ENCODE results near the gene ZNF84. TPM values are rescaled to one million over a fixed set of nuclear protein-coding genes. Genes with fewer than 3 reads are reported as not detected.

ZNF84 gene
- polyA plus RNA-seq, 1 donor, result 28.3 TPM

Other genes with a start within 250 kb of the ZNF84 start
- 48.8 TPM for gene GOLGA3, start 208.6 kb upstream of the ZNF84 start, polyA plus RNA-seq (ENCODE audit: insufficient read length)
- gene CHFR, start 149.9 kb upstream of the ZNF84 start, polyA plus RNA-seq (ENCODE audit: insufficient read length), result 20.0 TPM
- gene ZNF605, start 81.2 kb upstream of the ZNF84 start, polyA plus RNA-seq (ENCODE audit: insufficient read length), result 13.5 TPM
- 7.9 TPM for gene ZNF26, start 51.1 kb upstream of the ZNF84 start, polyA plus RNA-seq (ENCODE audit: insufficient read length)
- gene ZNF140, start 43.4 kb downstream of the ZNF84 start, polyA plus RNA-seq (ENCODE audit: insufficient read length), result 14.9 TPM
- 2.4 TPM for gene ZNF891, start 92.8 kb downstream of the ZNF84 start, polyA plus RNA-seq (ENCODE audit: insufficient read length)
- gene ZNF10, start 93.1 kb downstream of the ZNF84 start, polyA plus RNA-seq (ENCODE audit: insufficient read length), result 6.2 TPM
- 10.2 TPM for gene ZNF268, start 144.0 kb downstream of the ZNF84 start, polyA plus RNA-seq (ENCODE audit: insufficient read length)
- gene ANHX, start 198.4 kb downstream of the ZNF84 start, polyA plus RNA-seq (ENCODE audit: insufficient read length), result not detected

Data from hindlimb muscle (tissue), 1 donor.